ENCODE measurements around the gene MARCHF9.

MARCHF9 gene

DNA sequence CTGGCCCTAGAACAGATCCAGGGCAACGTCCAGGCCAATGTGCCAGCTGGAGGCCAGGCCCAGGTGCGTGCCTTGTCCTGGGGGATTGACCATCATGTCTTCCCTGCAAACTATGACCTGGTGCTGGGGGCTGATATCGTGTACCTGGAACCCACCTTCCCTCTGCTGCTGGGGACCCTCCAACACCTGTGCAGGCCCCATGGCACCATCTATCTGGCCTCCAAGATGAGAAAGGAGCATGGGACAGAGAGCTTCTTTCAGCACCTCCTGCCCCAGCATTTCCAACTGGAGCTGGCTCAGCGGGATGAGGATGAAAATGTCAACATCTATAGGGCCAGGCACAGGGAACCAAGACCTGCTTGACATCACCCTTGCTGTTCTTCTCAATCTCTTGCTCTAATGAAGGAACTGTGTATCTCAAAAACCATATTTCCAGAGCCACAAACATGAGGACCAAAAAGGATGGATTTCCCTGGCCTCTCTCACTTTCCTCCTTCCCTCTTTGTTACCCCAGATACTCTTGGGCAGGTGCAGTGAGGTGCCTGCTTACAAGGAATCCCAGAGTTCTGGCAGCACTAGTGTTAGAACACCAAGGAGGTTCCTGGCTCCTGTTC, 25.5 kb downstream of the MARCHF9 start:
- no peak overlapping the region for H3K4me3 ChIP-seq (ENCODE audit: low read depth, low read length)
- peaks cover 26% of the 10 kb centered on the region for H3K36me3 ChIP-seq
- TF ChIP-seq, protein P1, sequence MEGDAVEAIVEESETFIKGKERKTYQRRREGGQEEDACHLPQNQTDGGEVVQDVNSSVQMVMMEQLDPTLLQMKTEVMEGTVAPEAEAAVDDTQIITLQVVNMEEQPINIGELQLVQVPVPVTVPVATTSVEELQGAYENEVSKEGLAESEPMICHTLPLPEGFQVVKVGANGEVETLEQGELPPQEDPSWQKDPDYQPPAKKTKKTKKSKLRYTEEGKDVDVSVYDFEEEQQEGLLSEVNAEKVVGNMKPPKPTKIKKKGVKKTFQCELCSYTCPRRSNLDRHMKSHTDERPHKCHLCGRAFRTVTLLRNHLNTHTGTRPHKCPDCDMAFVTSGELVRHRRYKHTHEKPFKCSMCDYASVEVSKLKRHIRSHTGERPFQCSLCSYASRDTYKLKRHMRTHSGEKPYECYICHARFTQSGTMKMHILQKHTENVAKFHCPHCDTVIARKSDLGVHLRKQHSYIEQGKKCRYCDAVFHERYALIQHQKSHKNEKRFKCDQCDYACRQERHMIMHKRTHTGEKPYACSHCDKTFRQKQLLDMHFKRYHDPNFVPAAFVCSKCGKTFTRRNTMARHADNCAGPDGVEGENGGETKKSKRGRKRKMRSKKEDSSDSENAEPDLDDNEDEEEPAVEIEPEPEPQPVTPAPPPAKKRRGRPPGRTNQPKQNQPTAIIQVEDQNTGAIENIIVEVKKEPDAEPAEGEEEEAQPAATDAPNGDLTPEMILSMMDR (IDR thresholded peaks at IDR 0.05; ENCODE audit: low read depth, low read length) = no peak
- no peaks in the 10 kb centered on the region for H3K27me3 ChIP-seq (ENCODE audit: insufficient read depth, low read depth, severe bottlenecking)
- no peak overlapping the region for H3K27ac ChIP-seq
- no peaks in the 10 kb centered on the region for H3K9me3 ChIP-seq (ENCODE audit: severe bottlenecking)
- DNase-seq = no peak

DNA sequence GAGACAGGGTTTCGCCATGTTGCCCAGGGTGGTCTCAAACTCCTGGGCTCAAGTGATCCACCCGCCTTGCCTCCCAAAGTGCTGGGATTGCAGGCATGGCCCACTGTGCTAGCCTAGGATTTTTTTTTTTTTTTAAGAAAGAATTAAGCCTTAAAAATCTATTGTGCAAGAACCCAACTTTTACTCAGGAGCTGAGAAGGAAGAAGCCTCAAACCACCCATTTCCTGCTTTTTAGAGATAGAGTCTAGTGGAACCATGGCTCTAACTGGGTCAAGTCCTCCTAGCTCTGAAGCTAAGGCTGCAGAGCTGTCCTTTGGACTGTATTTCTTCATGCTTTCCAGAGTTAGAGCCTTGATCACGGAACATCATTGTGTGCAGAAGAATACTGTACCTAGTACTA, 26.3 kb downstream of the MARCHF9 start:
- Histone ChIP-seq H3K36me3 (peaks cover 32% of the 10 kb centered on the region), H3K9me3 (ENCODE audit: severe bottlenecking) (no peaks in the 10 kb centered on the region), H3K4me3 (ENCODE audit: low read depth, low read length) (no peak overlapping the region), H3K27me3 (ENCODE audit: insufficient read depth, low read depth, severe bottlenecking) (no peaks in the 10 kb centered on the region), H3K27ac (no peak overlapping the region)
- TF ChIP-seq, protein P1 (IDR thresholded peaks at IDR 0.05; ENCODE audit: low read depth, low read length) = no peak
- DNase-seq = no peak

DNA sequence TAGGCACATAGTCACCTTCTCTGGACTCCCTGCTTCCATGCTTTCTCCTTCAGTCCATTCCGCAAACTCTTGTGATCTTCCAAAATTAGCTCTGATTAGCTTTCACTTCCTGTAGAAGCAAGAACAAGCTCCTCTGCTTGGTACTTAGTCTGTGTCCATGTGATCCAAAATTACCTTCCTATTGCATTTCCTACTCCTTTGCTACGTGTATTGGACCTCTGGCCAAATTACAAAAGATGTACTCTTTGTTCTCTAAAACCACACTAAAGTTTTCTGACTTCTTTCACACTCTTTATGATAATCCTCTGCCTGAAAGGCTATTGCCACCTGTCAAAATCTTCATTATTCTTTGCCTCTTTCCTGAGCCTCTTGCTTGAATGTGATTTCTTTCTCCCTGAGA, 26.9 kb downstream of the MARCHF9 start:
- no peaks in the 10 kb centered on the region for H3K27me3 ChIP-seq (ENCODE audit: insufficient read depth, low read depth, severe bottlenecking)
- TF ChIP-seq, protein P1 (IDR thresholded peaks at IDR 0.05; ENCODE audit: low read depth, low read length) = no peak
- no peaks in the 10 kb centered on the region for H3K9me3 ChIP-seq (ENCODE audit: severe bottlenecking)
- no peak overlapping the region for H3K27ac ChIP-seq
- DNase-seq = no peak
- H3K36me3 ChIP-seq = peaks cover 38% of the 10 kb centered on the region
- no peak overlapping the region for H3K4me3 ChIP-seq (ENCODE audit: low read depth, low read length)

DNA sequence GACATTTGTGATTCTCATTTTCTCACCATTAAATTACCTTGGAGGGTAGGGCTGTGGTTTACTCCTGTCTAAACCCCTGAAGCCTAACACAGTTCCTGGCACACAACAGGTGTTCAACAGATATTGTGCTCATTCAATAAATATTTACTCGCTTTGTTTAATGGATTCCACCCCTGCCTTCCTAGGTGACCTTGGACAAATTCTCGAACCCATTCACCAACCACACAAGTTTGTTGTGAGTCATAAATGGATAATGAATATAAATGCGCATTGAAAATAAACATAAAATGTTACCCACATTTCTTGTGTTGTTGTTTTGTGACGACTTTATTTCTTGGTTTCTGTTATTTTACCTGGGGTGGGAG, 27.3 kb downstream of the MARCHF9 start:
- TF ChIP-seq, protein P1 (IDR thresholded peaks at IDR 0.05; ENCODE audit: low read depth, low read length) = no peak
- Histone ChIP-seq H3K4me3 (ENCODE audit: low read depth, low read length) (no peak overlapping the region), H3K36me3 (peaks cover 42% of the 10 kb centered on the region), H3K27ac (no peak overlapping the region), H3K27me3 (ENCODE audit: insufficient read depth, low read depth, severe bottlenecking) (no peaks in the 10 kb centered on the region), H3K9me3 (ENCODE audit: severe bottlenecking) (no peaks in the 10 kb centered on the region)
- DNase-seq = no peak

DNA sequence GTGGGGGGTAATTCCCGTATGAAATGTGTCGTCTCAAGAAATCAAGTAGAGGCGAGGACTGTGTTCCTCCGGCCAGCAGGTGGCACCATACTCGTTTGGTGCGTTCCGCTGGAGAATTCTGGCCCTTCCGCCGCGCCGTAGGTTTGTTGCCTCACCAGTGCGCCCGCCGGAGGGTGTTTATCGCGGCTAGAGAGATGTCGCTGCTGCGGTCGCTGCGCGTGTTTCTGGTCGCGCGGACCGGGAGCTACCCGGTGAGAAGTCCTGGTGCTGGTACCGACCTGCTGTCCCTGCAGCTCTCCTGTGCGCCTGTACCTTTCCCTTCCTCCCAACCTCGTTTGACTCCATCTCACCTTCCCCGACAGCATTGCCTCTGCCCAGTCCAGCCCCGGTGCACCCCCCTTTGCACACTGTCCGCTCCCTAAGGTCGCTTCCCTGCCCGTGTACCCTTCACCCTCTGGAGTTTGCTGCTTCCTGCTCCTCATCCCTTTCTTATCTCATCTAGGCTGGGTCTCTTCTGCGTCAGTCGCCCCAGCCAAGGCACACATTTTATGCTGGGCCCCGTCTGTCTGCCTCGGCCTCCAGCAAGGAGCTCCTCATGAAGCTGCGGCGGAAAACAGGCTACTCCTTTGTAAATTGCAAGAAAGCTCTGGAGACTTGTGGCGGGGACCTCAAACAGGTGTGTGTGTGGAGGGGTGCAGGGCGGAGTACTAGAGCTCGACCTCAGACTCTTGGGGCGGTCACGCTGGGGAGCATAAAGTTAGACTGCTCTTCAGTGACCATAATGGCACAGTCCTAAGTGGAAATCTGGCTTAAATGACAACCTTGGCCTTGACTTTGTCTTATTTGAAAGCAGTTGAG, 27.9 kb downstream of the MARCHF9 start, which contains the start of gene TSFM:
Gene TSFM, plus strand, starts transcription at position 180 of the 858 bp plus-strand sequence. Its CDS starts 15 bp downstream, at position 195.
- H3K4me3 ChIP-seq (ENCODE audit: low read depth, low read length) = peak within 1 kb of the TSS; percentile 93
- TF ChIP-seq, protein P1 (IDR thresholded peaks at IDR 0.05; ENCODE audit: low read depth, low read length) = peak; percentile 91

More for the DNA sequence above, 27.9 kb downstream of the MARCHF9 start, which contains the start of gene TSFM:
- peak; percentile 96 for DNase-seq
- Histone ChIP-seq H3K9me3 (ENCODE audit: severe bottlenecking) (no peaks in the 10 kb centered on the region), H3K27ac (peak within 1 kb of the TSS; percentile 55), H3K36me3 (peaks cover 47% of the 10 kb centered on the region), H3K27me3 (ENCODE audit: insufficient read depth, low read depth, severe bottlenecking) (no peaks in the 10 kb centered on the region)

Measured in WERI-Rb-1 (cell line).